Measurements from ENCODE around the gene TK2. TPM values are rescaled to one million over a fixed set of nuclear protein-coding genes. Genes with fewer than 3 reads are reported as not detected.
A peak's percentile ranks its signal among the peaks of the same experiment; 100 is the strongest.
"Not testable (repeated sequence)": the region's sequence is repeated elsewhere in the genome, so short reads cannot be mapped to it uniquely, and the experiment has no call there.

Gene TK2
- total RNA-seq, 1 experiment from 2014 or later: 16.0 TPM

- H3K4me3 ChIP-seq, DNase-seq, H3K4me1 ChIP-seq, H3K36me3 ChIP-seq, H3K27me3 ChIP-seq, H3K27ac ChIP-seq: not testable (repeated sequence)
- peaks cover 38% of the 10 kb centered on the region for H3K9me3 ChIP-seq (replicated peaks)
These were observed 52.0 kb downstream of the TK2 start for GRCh38 chr16:66497921-66498320.

- peaks cover 34% of the 10 kb centered on the region for H3K9me3 ChIP-seq (replicated peaks)
- not testable (repeated sequence) for H3K4me3 ChIP-seq, H3K27ac ChIP-seq, H3K4me1 ChIP-seq, H3K27me3 ChIP-seq, H3K36me3 ChIP-seq, DNase-seq
These were observed 53.7 kb downstream of the TK2 start for GRCh38 chr16:66496226-66496625.

GRCh38 chr16:66495440-66495839, 54.5 kb downstream of the TK2 start:
- Histone ChIP-seq H3K36me3 (no peaks in the 10 kb centered on the region), H3K9me3 (replicated peaks) (peaks cover 27% of the 10 kb centered on the region), H3K4me1 (no peaks in the 10 kb centered on the region), H3K27me3 (0 out of 2 replicates have a peak, but pooled peaks cover 2% of the 10 kb centered on the region), H3K4me3 (no peak overlapping the region), H3K27ac (no peak overlapping the region)
- DNase-seq: no peak

- Histone ChIP-seq H3K4me1 (no peaks in the 10 kb centered on the region), H3K9me3 (replicated peaks) (peaks cover 22% of the 10 kb centered on the region), H3K27me3 (0 out of 2 replicates have a peak, but pooled peaks cover 2% of the 10 kb centered on the region), H3K27ac (no peak overlapping the region), H3K4me3 (no peak overlapping the region), H3K36me3 (no peaks in the 10 kb centered on the region)
- DNase-seq: no peak
These were observed 55.0 kb downstream of the TK2 start for GRCh38 chr16:66494916-66495315.

- Histone ChIP-seq H3K4me3 (no peak overlapping the region), H3K9me3 (replicated peaks) (peaks cover 20% of the 10 kb centered on the region), H3K4me1 (no peaks in the 10 kb centered on the region), H3K27me3 (0 out of 2 replicates have a peak, but pooled peaks cover 2% of the 10 kb centered on the region), H3K27ac (no peak overlapping the region), H3K36me3 (no peaks in the 10 kb centered on the region)
- no peak for DNase-seq
These were observed 56.2 kb downstream of the TK2 start for GRCh38 chr16:66493490-66494401.

GRCh38 chr16:66491716-66492064, 58.2 kb downstream of the TK2 start:
- 0 out of 2 replicates have a peak, but pooled peaks cover 2% of the 10 kb centered on the region for H3K27me3 ChIP-seq
- no peak for DNase-seq
- no peak overlapping the region for H3K27ac ChIP-seq
- H3K4me1 ChIP-seq: peaks cover 5% of the 10 kb centered on the region; the same call in 1 of the 2 replicates
- H3K9me3 ChIP-seq (replicated peaks): peaks cover 1% of the 10 kb centered on the region
- no peaks in the 10 kb centered on the region for H3K36me3 ChIP-seq
- H3K4me3 ChIP-seq: no peak overlapping the region

GRCh38 chr16:66490774-66491715, 58.9 kb downstream of the TK2 start:
- no peaks in the 10 kb centered on the region for H3K9me3 ChIP-seq (replicated peaks)
- peaks cover 7% of the 10 kb centered on the region; the same call in 1 of the 2 replicates for H3K4me1 ChIP-seq
- H3K27me3 ChIP-seq: 0 out of 2 replicates have a peak, but pooled peaks cover 2% of the 10 kb centered on the region
- no peaks in the 10 kb centered on the region for H3K36me3 ChIP-seq
- DNase-seq: no peak
- no peak overlapping the region for H3K27ac ChIP-seq
- H3K4me3 ChIP-seq: no peak overlapping the region

GRCh38 chr16:66489818-66490217, 60.1 kb downstream of the TK2 start:
- no peak overlapping the region for H3K27ac ChIP-seq
- peaks cover 7% of the 10 kb centered on the region; the same call in 1 of the 2 replicates for H3K4me1 ChIP-seq
- H3K9me3 ChIP-seq (replicated peaks): no peaks in the 10 kb centered on the region
- no peak overlapping the region for H3K4me3 ChIP-seq
- 0 out of 2 replicates have a peak, but pooled peaks cover 2% of the 10 kb centered on the region for H3K27me3 ChIP-seq
- DNase-seq: no peak
- H3K36me3 ChIP-seq: no peaks in the 10 kb centered on the region

- Histone ChIP-seq H3K9me3 (replicated peaks) (no peaks in the 10 kb centered on the region), H3K4me3 (no peak overlapping the region), H3K4me1 (peaks cover 7% of the 10 kb centered on the region; the same call in 1 of the 2 replicates), H3K27me3 (0 out of 2 replicates have a peak, but pooled peaks cover 2% of the 10 kb centered on the region), H3K36me3 (no peaks in the 10 kb centered on the region), H3K27ac (no peak overlapping the region)
- no peak for DNase-seq
These were observed 60.5 kb downstream of the TK2 start for GRCh38 chr16:66489385-66489784.

GRCh38 chr16:66488505-66488904, 61.4 kb downstream of the TK2 start:
- Histone ChIP-seq H3K36me3 (no peaks in the 10 kb centered on the region), H3K4me1 (peaks cover 10% of the 10 kb centered on the region), H3K4me3 (no peak overlapping the region), H3K9me3 (replicated peaks) (no peaks in the 10 kb centered on the region), H3K27me3 (0 out of 2 replicates have a peak, but pooled peaks cover 2% of the 10 kb centered on the region), H3K27ac (no peak overlapping the region)
- no peak for DNase-seq

- H3K27ac ChIP-seq: no peak overlapping the region
- H3K9me3 ChIP-seq (replicated peaks): no peaks in the 10 kb centered on the region
- H3K4me1 ChIP-seq: peaks cover 12% of the 10 kb centered on the region
- H3K36me3 ChIP-seq: no peaks in the 10 kb centered on the region
- no peak overlapping the region for H3K4me3 ChIP-seq
- 0 out of 2 replicates have a peak, but pooled peaks cover 2% of the 10 kb centered on the region for H3K27me3 ChIP-seq
- DNase-seq: no peak
These were observed 62.2 kb downstream of the TK2 start for GRCh38 chr16:66487580-66488275.

- no peaks in the 10 kb centered on the region for H3K9me3 ChIP-seq (replicated peaks)
- H3K4me1 ChIP-seq: peaks cover 12% of the 10 kb centered on the region
- no peak overlapping the region for H3K4me3 ChIP-seq
- no peak overlapping the region for H3K27ac ChIP-seq
- DNase-seq: peak; percentile 54 to 68
- 0 out of 2 replicates have a peak, but pooled peaks cover 2% of the 10 kb centered on the region for H3K27me3 ChIP-seq
- H3K36me3 ChIP-seq: no peaks in the 10 kb centered on the region
These were observed 62.9 kb downstream of the TK2 start for GRCh38 chr16:66486773-66487579.

GRCh38 chr16:66486199-66486772, 63.6 kb downstream of the TK2 start:
- Histone ChIP-seq H3K9me3 (replicated peaks) (no peaks in the 10 kb centered on the region), H3K4me3 (no peak overlapping the region), H3K4me1 (peaks cover 12% of the 10 kb centered on the region), H3K27ac (no peak overlapping the region), H3K36me3 (no peaks in the 10 kb centered on the region), H3K27me3 (no peaks in the 10 kb centered on the region)
- DNase-seq: no peak
